ENCODE data around the gene TAPBPL. TPM values are rescaled to one million over a fixed set of nuclear protein-coding genes. Genes with fewer than 3 reads are reported as not detected.

Gene TAPBPL
- polyA plus RNA-seq, 1 of the 3 experiments (the other 2 are of a cell fraction): 24.1 TPM

DNA sequence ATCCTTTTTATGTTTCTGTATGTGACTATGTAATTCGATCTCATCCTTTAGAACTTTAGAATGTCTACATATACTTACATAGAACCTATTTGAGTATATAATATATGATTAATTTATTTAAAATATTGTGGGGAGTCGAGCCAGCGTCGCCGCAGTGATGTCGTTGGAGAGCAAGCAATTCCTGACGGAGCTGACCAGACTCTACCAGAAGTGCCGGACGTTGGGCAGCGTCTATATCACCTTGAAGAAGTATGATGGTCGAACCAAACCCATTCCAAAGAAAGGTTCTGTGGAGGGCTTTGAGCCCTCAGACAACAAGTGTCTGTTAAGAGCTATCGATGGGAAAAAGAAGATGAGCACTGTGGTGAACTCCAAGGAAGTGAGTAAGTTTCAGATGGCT is 13.5 kb upstream of the TAPBPL start:
- no peak overlapping the region for H3K4me3 ChIP-seq (ENCODE audit: low read depth in 2 of 2, low read length in 1 of 2)
- no peak for TF ChIP-seq ELF1 (IDR thresholded peaks at IDR 0.05)
- TF ChIP-seq EP300 (IDR thresholded peaks at IDR 0.05; ENCODE audit: borderline replicate concordance in 1 of 2, low read depth in 1 of 2, low read length in 1 of 2): no peak
- TF ChIP-seq, protein P1, sequence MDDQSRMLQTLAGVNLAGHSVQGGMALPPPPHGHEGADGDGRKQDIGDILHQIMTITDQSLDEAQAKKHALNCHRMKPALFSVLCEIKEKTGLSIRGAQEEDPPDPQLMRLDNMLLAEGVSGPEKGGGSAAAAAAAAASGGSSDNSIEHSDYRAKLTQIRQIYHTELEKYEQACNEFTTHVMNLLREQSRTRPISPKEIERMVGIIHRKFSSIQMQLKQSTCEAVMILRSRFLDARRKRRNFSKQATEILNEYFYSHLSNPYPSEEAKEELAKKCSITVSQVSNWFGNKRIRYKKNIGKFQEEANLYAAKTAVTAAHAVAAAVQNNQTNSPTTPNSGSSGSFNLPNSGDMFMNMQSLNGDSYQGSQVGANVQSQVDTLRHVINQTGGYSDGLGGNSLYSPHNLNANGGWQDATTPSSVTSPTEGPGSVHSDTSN (IDR thresholded peaks at IDR 0.05): no peak
- no peak for TF ChIP-seq YY1 (IDR thresholded peaks at IDR 0.05; ENCODE audit: low read depth)
- TF ChIP-seq, protein P2, sequence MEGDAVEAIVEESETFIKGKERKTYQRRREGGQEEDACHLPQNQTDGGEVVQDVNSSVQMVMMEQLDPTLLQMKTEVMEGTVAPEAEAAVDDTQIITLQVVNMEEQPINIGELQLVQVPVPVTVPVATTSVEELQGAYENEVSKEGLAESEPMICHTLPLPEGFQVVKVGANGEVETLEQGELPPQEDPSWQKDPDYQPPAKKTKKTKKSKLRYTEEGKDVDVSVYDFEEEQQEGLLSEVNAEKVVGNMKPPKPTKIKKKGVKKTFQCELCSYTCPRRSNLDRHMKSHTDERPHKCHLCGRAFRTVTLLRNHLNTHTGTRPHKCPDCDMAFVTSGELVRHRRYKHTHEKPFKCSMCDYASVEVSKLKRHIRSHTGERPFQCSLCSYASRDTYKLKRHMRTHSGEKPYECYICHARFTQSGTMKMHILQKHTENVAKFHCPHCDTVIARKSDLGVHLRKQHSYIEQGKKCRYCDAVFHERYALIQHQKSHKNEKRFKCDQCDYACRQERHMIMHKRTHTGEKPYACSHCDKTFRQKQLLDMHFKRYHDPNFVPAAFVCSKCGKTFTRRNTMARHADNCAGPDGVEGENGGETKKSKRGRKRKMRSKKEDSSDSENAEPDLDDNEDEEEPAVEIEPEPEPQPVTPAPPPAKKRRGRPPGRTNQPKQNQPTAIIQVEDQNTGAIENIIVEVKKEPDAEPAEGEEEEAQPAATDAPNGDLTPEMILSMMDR (IDR thresholded peaks at IDR 0.05): no peak
- TF ChIP-seq FOXM1 (IDR thresholded peaks at IDR 0.05; ENCODE audit: low read depth): no peak
- TF ChIP-seq, protein P3, sequence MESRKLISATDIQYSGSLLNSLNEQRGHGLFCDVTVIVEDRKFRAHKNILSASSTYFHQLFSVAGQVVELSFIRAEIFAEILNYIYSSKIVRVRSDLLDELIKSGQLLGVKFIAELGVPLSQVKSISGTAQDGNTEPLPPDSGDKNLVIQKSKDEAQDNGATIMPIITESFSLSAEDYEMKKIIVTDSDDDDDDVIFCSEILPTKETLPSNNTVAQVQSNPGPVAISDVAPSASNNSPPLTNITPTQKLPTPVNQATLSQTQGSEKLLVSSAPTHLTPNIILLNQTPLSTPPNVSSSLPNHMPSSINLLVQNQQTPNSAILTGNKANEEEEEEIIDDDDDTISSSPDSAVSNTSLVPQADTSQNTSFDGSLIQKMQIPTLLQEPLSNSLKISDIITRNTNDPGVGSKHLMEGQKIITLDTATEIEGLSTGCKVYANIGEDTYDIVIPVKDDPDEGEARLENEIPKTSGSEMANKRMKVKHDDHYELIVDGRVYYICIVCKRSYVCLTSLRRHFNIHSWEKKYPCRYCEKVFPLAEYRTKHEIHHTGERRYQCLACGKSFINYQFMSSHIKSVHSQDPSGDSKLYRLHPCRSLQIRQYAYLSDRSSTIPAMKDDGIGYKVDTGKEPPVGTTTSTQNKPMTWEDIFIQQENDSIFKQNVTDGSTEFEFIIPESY (IDR thresholded peaks at IDR 0.05; ENCODE audit: borderline replicate concordance, low read depth): no peak
- no peak for TF ChIP-seq RCOR1 (IDR thresholded peaks at IDR 0.05; ENCODE audit: low read length)
- no peak overlapping the region for H3K27ac ChIP-seq (ENCODE audit: low read depth in 2 of 2, low read length in 1 of 2)
- H4K20me1 ChIP-seq (ENCODE audit: insufficient read depth): no peaks in the 10 kb centered on the region
- H3F3A ChIP-seq (replicated peaks; ENCODE audit: insufficient read depth): no peaks in the 10 kb centered on the region
- no peaks in the 10 kb centered on the region for H3K9me2 ChIP-seq
- 91% methylated on average over 12 of the region's 12 CpGs for WGBS (ENCODE audit: low lambda C conversion rate)
- POLR2A ChIA-PET: no interaction called here
- H2AFZ ChIP-seq (ENCODE audit: low read depth): no peak overlapping the region
- no peak for DNase-seq
- H3K4me2 ChIP-seq: no peak overlapping the region
- CTCF ChIA-PET: interaction anchor here (1.0 to 4.1 kb wide), 3 partner anchors 15 to 103 kb away, joined by 3 to 21 read pairs (median 16); no protein-coding TSS in a partner anchor
- no peaks in the 10 kb centered on the region for H3K27me3 ChIP-seq (ENCODE audit: insufficient read depth)
- no peaks in the 10 kb centered on the region for H3K79me2 ChIP-seq (ENCODE audit: insufficient read depth)
- H3K9ac ChIP-seq: no peak overlapping the region
- no peaks in the 10 kb centered on the region for H3K9me3 ChIP-seq
- H3K4me1 ChIP-seq (ENCODE audit: control insufficient read depth in 1 of 2, insufficient read depth in 2 of 2, low read depth in 1 of 2, low read length in 1 of 2): no peaks in the 10 kb centered on the region
- H3K36me3 ChIP-seq (replicated peaks in 1 of 2; ENCODE audit: control insufficient read depth in 1 of 2, insufficient read depth in 2 of 2, low read length in 1 of 2): no peaks in the 10 kb centered on the region

DNA sequence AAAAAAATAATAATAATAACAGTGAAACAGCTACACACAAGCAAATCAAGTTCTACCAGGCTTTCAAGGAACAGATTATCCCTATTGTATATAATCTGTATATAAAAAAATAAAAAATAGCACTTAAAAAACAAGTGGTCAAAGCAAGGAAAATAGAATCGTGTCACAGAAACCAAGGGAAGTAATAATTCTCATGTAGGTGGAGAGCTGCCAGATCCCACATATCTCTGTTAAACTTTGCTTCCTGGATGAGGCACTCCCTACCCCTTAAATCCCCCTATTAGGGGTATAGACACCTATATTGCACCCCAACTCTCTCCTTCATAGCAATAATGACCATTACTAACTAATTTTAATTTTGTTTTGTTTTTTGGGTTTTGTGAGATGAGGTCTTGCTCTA is 11.5 kb upstream of the TAPBPL start:
- ChIA-PET CTCF (interaction anchor here (0.9 to 4.1 kb wide), 3 partner anchors 17 to 25 kb away, joined by 3 to 21 read pairs (median 16); no protein-coding TSS in a partner anchor), POLR2A (no interaction called here)
- Histone ChIP-seq H3K9me2 (no peaks in the 10 kb centered on the region), H3K27ac (ENCODE audit: low read depth in 2 of 2, low read length in 1 of 2) (no peak overlapping the region), H3K4me3 (ENCODE audit: low read depth in 2 of 2, low read length in 1 of 2) (no peak overlapping the region), H3K9ac (no peak overlapping the region), H3K4me1 (ENCODE audit: control insufficient read depth in 1 of 2, insufficient read depth in 2 of 2, low read depth in 1 of 2, low read length in 1 of 2) (no peaks in the 10 kb centered on the region), H2AFZ (ENCODE audit: low read depth) (no peak overlapping the region), H3K79me2 (ENCODE audit: insufficient read depth) (no peaks in the 10 kb centered on the region), H3K4me2 (no peak overlapping the region), H4K20me1 (ENCODE audit: insufficient read depth) (no peaks in the 10 kb centered on the region), H3K27me3 (ENCODE audit: insufficient read depth) (no peaks in the 10 kb centered on the region), H3K9me3 (no peaks in the 10 kb centered on the region), H3K36me3 (replicated peaks in 1 of 2; ENCODE audit: control insufficient read depth in 1 of 2, insufficient read depth in 2 of 2, low read length in 1 of 2) (no peaks in the 10 kb centered on the region), H3F3A (replicated peaks; ENCODE audit: insufficient read depth) (no peaks in the 10 kb centered on the region)
- no peak for TF ChIP-seq JUND (IDR thresholded peaks at IDR 0.05)
- no peak for TF ChIP-seq RAD21 (IDR thresholded peaks at IDR 0.05; ENCODE audit: low read length)
- no peak for TF ChIP-seq GABPA (IDR thresholded peaks at IDR 0.05; ENCODE audit: low read depth)
- no peak for TF ChIP-seq TAF1 (IDR thresholded peaks at IDR 0.05; ENCODE audit: borderline replicate concordance, low read depth, low read length)
- TF ChIP-seq EZH2phosphoT487 (IDR thresholded peaks at IDR 0.05; ENCODE audit: borderline replicate concordance, low read depth): no peak
- TF ChIP-seq, protein P2 (IDR thresholded peaks at IDR 0.05): no peak
- TF ChIP-seq NRF1 (IDR thresholded peaks at IDR 0.05; ENCODE audit: low read depth, low read length): no peak
- TF ChIP-seq GATA2 (CRISPR knock-in tag; IDR thresholded peaks at IDR 0.05): no peak
- DNase-seq: no peak
- WGBS (ENCODE audit: low lambda C conversion rate): 84% methylated on average over 1 of the region's 1 CpG

Data from SK-N-SH (cell line).